WERI-Rb-1 (cell line): ENCODE results near the gene TMPRSS2.
"Not testable (repeated sequence)": the region's sequence is repeated elsewhere in the genome, so short reads cannot be mapped to it uniquely, and the experiment has no call there.

Source experiments
- DNase-seq: peaks from one replicate; pipeline ENCODE4 v3.0.0-alpha.2; 2020
- H3K27ac ChIP-seq: fragments of 250-450 bp; sonication (Bioruptor Pico); 2 replicates; pipeline ENCODE4 v1.5.1; 2020; ENCODE audit warnings: mild to moderate bottlenecking, moderate library complexity
- H3K27me3 ChIP-seq: fragments of 250-450 bp; sonication (Bioruptor Pico); 2 replicates; pipeline ENCODE4 v1.5.1; 2021; ENCODE audit warnings: mild to moderate bottlenecking, low read depth, moderate library complexity; ENCODE audit not compliant: insufficient read depth, severe bottlenecking
- H3K36me3 ChIP-seq: fragments of 250-450 bp; sonication (Bioruptor Pico); 2 replicates; pipeline ENCODE4 v1.5.1; 2020; ENCODE audit warnings: mild to moderate bottlenecking, moderate library complexity
- H3K4me3 ChIP-seq: 2 replicates; pipeline ENCODE4 v1.5.1; 2011; ENCODE audit warnings: low read depth, mild to moderate bottlenecking, control low read depth, low read length
- H3K9me3 ChIP-seq: fragments of 250-450 bp; sonication (Bioruptor Pico); 2 replicates; pipeline ENCODE4 v1.5.1; 2021; ENCODE audit warnings: mild to moderate bottlenecking, moderate library complexity; ENCODE audit not compliant: severe bottlenecking
- CTCF ChIP-seq: IDR thresholded peaks from 2 replicates; pipeline ENCODE4 v1.5.1; 2011; ENCODE audit warnings: low read depth, mild to moderate bottlenecking, control low read depth, inconsistent platforms, low read length

The TMPRSS2 gene

GRCh38 chr21:41428311-41428710, 79.6 kb downstream of the TMPRSS2 start:
- TF ChIP-seq CTCF = no peak
- DNase-seq = no peak
- no peak overlapping the region for H3K27ac ChIP-seq
- no peaks in the 10 kb centered on the region for H3K9me3 ChIP-seq
- H3K27me3 ChIP-seq = no peaks in the 10 kb centered on the region
- no peak overlapping the region for H3K4me3 ChIP-seq
- H3K36me3 ChIP-seq = no peaks in the 10 kb centered on the region

- no peak for DNase-seq
- Histone ChIP-seq H3K27ac (no peak overlapping the region), H3K4me3 (no peak overlapping the region), H3K9me3 (no peaks in the 10 kb centered on the region), H3K36me3 (no peaks in the 10 kb centered on the region), H3K27me3 (no peaks in the 10 kb centered on the region)
- no peak for TF ChIP-seq CTCF
Observed at GRCh38 chr21:41427556-41427955, 80.4 kb downstream of the TMPRSS2 start.

- H3K36me3 ChIP-seq = no peaks in the 10 kb centered on the region
- TF ChIP-seq CTCF = no peak
- H3K9me3 ChIP-seq = no peaks in the 10 kb centered on the region
- H3K4me3 ChIP-seq = no peak overlapping the region
- no peak for DNase-seq
- H3K27ac ChIP-seq = no peak overlapping the region
- no peaks in the 10 kb centered on the region for H3K27me3 ChIP-seq
Observed at GRCh38 chr21:41426676-41427404, 81.1 kb downstream of the TMPRSS2 start.

- no peak for DNase-seq
- Histone ChIP-seq H3K9me3 (no peaks in the 10 kb centered on the region), H3K27me3 (no peaks in the 10 kb centered on the region), H3K27ac (no peak within 1 kb of the TSS), H3K4me3 (no peak within 1 kb of the TSS), H3K36me3 (no peaks in the 10 kb centered on the region)
- TF ChIP-seq CTCF = no peak
Observed at GRCh38 chr21:41425954-41426675, 81.8 kb downstream of the TMPRSS2 start, which contains the start of gene MX1. MX1 (plus strand) TSS chr21:41426239; CDS start chr21:41432071, 5,832 bp downstream.

- no peaks in the 10 kb centered on the region for H3K9me3 ChIP-seq
- no peaks in the 10 kb centered on the region for H3K27me3 ChIP-seq
- no peak overlapping the region for H3K4me3 ChIP-seq
- H3K27ac ChIP-seq = no peak overlapping the region
- no peak for TF ChIP-seq CTCF
- no peak for DNase-seq
- no peaks in the 10 kb centered on the region for H3K36me3 ChIP-seq
Observed at GRCh38 chr21:41425588-41425953, 82.4 kb downstream of the TMPRSS2 start.

GRCh38 chr21:41423305-41423636, 84.7 kb downstream of the TMPRSS2 start:
- not testable (repeated sequence) for H3K27me3 ChIP-seq, H3K36me3 ChIP-seq, H3K9me3 ChIP-seq, DNase-seq, H3K4me3 ChIP-seq, H3K27ac ChIP-seq
